Calu3 (cell line): ENCODE measurements around the gene GPR151. TPM values are rescaled to one million over a fixed set of nuclear protein-coding genes. Genes with fewer than 3 reads are reported as not detected.

Experiments used
- BruUV-seq: library from RNA; stranded (reverse); fragments of 400-500 nt; replicated peaks from 2 replicates; lab custom pipeline; 2021; lab: Mats Ljungman, UMichigan
- CTCF ChIA-PET: fragments of 300-600 bp; sonication (Branson Sonifier 250); formaldehyde crosslinking; loops from one replicate; lab custom pipeline; 2022; ENCODE audit warnings: antibody characterized with exemption; lab: Charles Lee
- DNase-seq: peaks from one replicate; pipeline ENCODE4 v3.0.0; 2022
- H3K27ac Mint-ChIP-seq: one replicate; pipeline ENCODE4 v1.8.0; 2022; ENCODE audit warnings: mixed read lengths; ENCODE audit not compliant: unreplicated experiment
- H3K27me3 Mint-ChIP-seq: one replicate; pipeline ENCODE4 v1.8.0; 2022; ENCODE audit warnings: mixed read lengths; ENCODE audit not compliant: unreplicated experiment
- H3K36me3 Mint-ChIP-seq: one replicate; pipeline ENCODE4 v1.8.0; 2022; ENCODE audit warnings: mild to moderate bottlenecking, moderate library complexity, mixed read lengths; ENCODE audit not compliant: insufficient read depth, unreplicated experiment
- H3K4me1 Mint-ChIP-seq: one replicate; pipeline ENCODE4 v1.8.0; 2022; ENCODE audit warnings: mild to moderate bottlenecking, low read depth, mixed read lengths; ENCODE audit not compliant: unreplicated experiment
- H3K4me3 Mint-ChIP-seq: one replicate; pipeline ENCODE4 v1.8.0; 2022; ENCODE audit warnings: mild to moderate bottlenecking, low read depth, moderate library complexity, mixed read lengths; ENCODE audit not compliant: unreplicated experiment
- H3K9me3 Mint-ChIP-seq: one replicate; pipeline ENCODE4 v1.8.0; 2022; ENCODE audit warnings: low read depth, mixed read lengths; ENCODE audit not compliant: unreplicated experiment
- intact Hi-C: fragments of 100-400 bp; cut with micrococcal nuclease; formaldehyde crosslinking; loops from one replicate; pipeline ENCODE4 v1.10.0; 2022; ENCODE audit not compliant: unreplicated experiment
- total RNA-seq: library from RNA; stranded (reverse); gene quantifications from 2 replicates; pipeline ENCODE4 v1.2.3, GENCODE V29; 2022
- TF ChIP-seq, protein P1 (sequence below): fragments of 200-600 bp; IDR thresholded peaks from one replicate; pipeline ENCODE4 v1.8.0; 2022; ENCODE audit warnings: antibody characterized with exemption; ENCODE audit not compliant: unreplicated experiment

Gene GPR151
- total RNA-seq, 1 experiment from 2014 or later = not detected

DNA sequence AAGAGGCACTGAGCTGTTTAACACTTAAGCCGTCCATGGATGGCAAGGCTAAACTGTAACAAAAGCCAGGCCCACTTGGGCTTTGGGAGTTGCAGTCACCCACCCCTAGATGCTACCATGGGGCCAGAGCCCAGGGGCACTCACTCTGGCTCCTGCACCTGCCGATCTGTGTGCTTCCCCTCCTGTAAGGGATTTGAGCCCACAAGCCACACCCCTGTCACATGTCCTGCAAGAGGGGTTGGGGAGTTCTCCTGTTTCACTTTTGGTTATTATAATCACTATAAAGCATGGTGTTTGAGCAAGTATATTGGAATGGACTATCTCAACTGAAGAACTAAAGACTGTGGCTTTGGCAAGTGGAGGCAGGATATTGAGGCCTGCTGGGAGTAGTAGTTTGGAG, 14.0 kb upstream of the GPR151 start:
- Mint-ChIP-seq H3K27me3 (peaks cover 18% of the 10 kb centered on the region), H3K9me3 (no peaks in the 10 kb centered on the region), H3K36me3 (no peaks in the 10 kb centered on the region), H3K4me3 (no peak overlapping the region), H3K27ac (no peak overlapping the region), H3K4me1 (peaks cover 9% of the 10 kb centered on the region)
- TF ChIP-seq, protein P1, sequence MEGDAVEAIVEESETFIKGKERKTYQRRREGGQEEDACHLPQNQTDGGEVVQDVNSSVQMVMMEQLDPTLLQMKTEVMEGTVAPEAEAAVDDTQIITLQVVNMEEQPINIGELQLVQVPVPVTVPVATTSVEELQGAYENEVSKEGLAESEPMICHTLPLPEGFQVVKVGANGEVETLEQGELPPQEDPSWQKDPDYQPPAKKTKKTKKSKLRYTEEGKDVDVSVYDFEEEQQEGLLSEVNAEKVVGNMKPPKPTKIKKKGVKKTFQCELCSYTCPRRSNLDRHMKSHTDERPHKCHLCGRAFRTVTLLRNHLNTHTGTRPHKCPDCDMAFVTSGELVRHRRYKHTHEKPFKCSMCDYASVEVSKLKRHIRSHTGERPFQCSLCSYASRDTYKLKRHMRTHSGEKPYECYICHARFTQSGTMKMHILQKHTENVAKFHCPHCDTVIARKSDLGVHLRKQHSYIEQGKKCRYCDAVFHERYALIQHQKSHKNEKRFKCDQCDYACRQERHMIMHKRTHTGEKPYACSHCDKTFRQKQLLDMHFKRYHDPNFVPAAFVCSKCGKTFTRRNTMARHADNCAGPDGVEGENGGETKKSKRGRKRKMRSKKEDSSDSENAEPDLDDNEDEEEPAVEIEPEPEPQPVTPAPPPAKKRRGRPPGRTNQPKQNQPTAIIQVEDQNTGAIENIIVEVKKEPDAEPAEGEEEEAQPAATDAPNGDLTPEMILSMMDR = no peak
- CTCF ChIA-PET = no interaction called here
- BruUV-seq = no TSS peak
- no peak for DNase-seq
- intact Hi-C loops = no loop called here

DNA sequence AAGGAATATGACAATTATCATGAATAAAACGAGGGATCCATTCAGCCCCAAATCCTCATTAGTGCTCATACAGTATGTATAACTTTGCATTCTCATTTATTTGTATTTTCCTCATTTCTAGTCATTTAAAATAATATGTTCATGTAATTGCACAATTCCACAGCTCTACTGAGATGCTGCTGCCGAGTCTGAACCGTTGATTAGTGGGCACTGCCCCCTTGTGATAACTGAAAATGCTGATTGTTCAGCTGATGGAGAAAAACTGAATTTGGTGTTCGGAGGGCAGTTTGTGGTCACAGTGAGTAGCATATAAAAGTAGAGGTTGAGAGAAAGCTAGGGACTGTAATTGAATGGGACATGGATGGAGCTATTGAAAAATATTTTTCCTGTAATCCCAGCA, 12.2 kb upstream of the GPR151 start:
- DNase-seq = no peak
- Mint-ChIP-seq H3K4me1 (peaks cover 3% of the 10 kb centered on the region), H3K36me3 (no peaks in the 10 kb centered on the region), H3K4me3 (no peak overlapping the region), H3K27ac (no peak overlapping the region), H3K27me3 (peaks cover 31% of the 10 kb centered on the region), H3K9me3 (no peaks in the 10 kb centered on the region)
- CTCF ChIA-PET = interaction anchor here (0.6 kb wide), 1 partner anchor 160 kb away, joined by 6 read pairs; no protein-coding TSS in a partner anchor
- intact Hi-C loops = no loop called here
- TF ChIP-seq, protein P1 = no peak
- no TSS peak for BruUV-seq

DNA sequence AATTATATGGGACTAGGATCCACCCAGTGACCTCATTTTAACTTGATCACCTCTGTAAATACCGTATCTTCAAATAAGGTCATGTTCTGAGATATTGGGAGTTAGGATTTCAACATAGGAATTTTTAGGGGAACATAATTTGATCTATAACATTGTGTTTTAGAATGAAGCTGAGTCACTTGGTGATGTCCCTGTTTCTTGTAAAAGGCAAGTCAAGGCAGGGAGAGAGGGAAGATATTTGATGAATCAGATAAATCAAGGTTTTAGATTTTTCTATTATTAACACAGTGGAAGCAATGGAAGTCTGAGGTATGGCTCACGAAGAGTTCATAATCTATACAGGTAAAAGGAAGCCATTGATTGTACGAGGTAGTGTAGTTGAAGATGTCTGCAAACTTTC, 11.8 kb upstream of the GPR151 start:
- Mint-ChIP-seq H3K27ac (no peak overlapping the region), H3K36me3 (no peaks in the 10 kb centered on the region), H3K4me3 (no peak overlapping the region), H3K9me3 (no peaks in the 10 kb centered on the region), H3K27me3 (peaks cover 31% of the 10 kb centered on the region), H3K4me1 (no peaks in the 10 kb centered on the region)
- no peak for DNase-seq
- TF ChIP-seq, protein P1 = no peak
- CTCF ChIA-PET = interaction anchor here (0.6 kb wide), 1 partner anchor 161 kb away, joined by 6 read pairs; no protein-coding TSS in a partner anchor
- intact Hi-C loops = no loop called here
- no TSS peak for BruUV-seq

DNA sequence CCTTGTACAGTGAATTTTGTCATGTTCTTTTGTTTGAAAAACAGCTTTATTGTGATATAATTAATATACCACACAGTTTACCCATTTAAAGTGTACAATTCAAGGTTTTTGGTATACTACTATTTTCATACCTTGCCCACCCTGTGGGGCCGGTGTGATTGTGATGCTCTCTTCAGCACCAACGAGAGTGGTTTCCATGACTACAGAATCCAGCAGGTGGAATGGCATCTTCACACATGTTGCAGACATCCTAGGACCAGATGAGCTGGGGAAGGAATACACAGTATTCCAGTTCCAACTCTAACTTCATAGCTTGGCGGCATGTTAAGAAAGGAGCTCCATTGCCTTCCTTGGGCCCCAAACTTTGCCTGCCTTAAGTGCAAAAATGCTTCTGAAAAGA, 7.7 kb upstream of the GPR151 start:
- Mint-ChIP-seq H3K9me3 (no peaks in the 10 kb centered on the region), H3K27me3 (peaks cover 29% of the 10 kb centered on the region), H3K4me1 (peaks cover 9% of the 10 kb centered on the region), H3K4me3 (no peak overlapping the region), H3K36me3 (no peaks in the 10 kb centered on the region), H3K27ac (no peak overlapping the region)
- CTCF ChIA-PET = interaction anchor here (1.1 kb wide), 1 partner anchor 9 kb away, joined by 3 read pairs; no protein-coding TSS in a partner anchor
- DNase-seq = no peak
- TF ChIP-seq, protein P1 = no peak
- intact Hi-C loops = no loop called here
- no TSS peak for BruUV-seq
